Measurements from ENCODE around the gene SEMA5B. TPM values are rescaled to one million over a fixed set of nuclear protein-coding genes. Genes with fewer than 3 reads are reported as not detected.

The SEMA5B gene
- total RNA-seq, 1 donor from 2014 or later, result 1.1 TPM

DNA sequence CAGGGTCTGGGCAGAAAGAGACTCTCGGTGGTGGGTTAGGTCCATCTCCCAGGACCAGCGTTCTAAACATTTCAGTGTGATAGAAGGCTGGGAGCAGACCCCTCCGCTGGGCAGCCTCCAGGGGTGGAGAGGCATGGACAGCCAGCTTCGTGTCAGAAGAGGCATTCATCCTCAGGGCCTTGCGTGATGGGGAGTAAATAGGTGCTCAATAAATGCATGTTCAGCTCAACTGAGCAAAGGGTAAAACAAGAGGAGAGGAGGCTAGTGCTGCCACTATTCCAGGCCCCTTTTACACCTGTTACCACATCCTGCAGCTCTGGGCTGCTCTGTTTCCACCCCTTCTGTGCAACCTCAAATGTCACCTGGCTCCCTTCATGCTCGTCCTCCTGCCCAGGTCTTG lies 49.0 kb downstream of the SEMA5B start:
- no peak for DNase-seq (ENCODE audit: low spot score)
- Mint-ChIP-seq H3K27me3 (ENCODE audit: unreplicated experiment) (peaks cover 9% of the 10 kb centered on the region), H3K27ac (ENCODE audit: unreplicated experiment) (no peak overlapping the region), H3K4me3 (ENCODE audit: unreplicated experiment) (no peak overlapping the region), H3K4me1 (ENCODE audit: unreplicated experiment) (peaks cover 32% of the 10 kb centered on the region), H3K36me3 (ENCODE audit: low read depth, unreplicated experiment) (peaks cover 4% of the 10 kb centered on the region), H3K9me3 (ENCODE audit: unreplicated experiment) (no peaks in the 10 kb centered on the region)
- TF ChIP-seq, protein P1, sequence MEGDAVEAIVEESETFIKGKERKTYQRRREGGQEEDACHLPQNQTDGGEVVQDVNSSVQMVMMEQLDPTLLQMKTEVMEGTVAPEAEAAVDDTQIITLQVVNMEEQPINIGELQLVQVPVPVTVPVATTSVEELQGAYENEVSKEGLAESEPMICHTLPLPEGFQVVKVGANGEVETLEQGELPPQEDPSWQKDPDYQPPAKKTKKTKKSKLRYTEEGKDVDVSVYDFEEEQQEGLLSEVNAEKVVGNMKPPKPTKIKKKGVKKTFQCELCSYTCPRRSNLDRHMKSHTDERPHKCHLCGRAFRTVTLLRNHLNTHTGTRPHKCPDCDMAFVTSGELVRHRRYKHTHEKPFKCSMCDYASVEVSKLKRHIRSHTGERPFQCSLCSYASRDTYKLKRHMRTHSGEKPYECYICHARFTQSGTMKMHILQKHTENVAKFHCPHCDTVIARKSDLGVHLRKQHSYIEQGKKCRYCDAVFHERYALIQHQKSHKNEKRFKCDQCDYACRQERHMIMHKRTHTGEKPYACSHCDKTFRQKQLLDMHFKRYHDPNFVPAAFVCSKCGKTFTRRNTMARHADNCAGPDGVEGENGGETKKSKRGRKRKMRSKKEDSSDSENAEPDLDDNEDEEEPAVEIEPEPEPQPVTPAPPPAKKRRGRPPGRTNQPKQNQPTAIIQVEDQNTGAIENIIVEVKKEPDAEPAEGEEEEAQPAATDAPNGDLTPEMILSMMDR (IDR thresholded peaks at IDR 0.05; ENCODE audit: unreplicated experiment), result no peak

GRCh38 chr3:122977746-122978466 lies 49.7 kb downstream of the SEMA5B start:
- Mint-ChIP-seq H3K27ac (ENCODE audit: unreplicated experiment) (no peak overlapping the region), H3K9me3 (ENCODE audit: unreplicated experiment) (no peaks in the 10 kb centered on the region), H3K36me3 (ENCODE audit: low read depth, unreplicated experiment) (peaks cover 4% of the 10 kb centered on the region), H3K4me1 (ENCODE audit: unreplicated experiment) (peaks cover 29% of the 10 kb centered on the region), H3K4me3 (ENCODE audit: unreplicated experiment) (no peak overlapping the region), H3K27me3 (ENCODE audit: unreplicated experiment) (peaks cover 10% of the 10 kb centered on the region)
- no peak for DNase-seq (ENCODE audit: low spot score)
- TF ChIP-seq, protein P1 (IDR thresholded peaks at IDR 0.05; ENCODE audit: unreplicated experiment), result no peak

GRCh38 chr3:122975924-122976293 lies 51.7 kb downstream of the SEMA5B start:
- H3K27me3 Mint-ChIP-seq (ENCODE audit: unreplicated experiment), result peaks cover 6% of the 10 kb centered on the region
- no peaks in the 10 kb centered on the region for H3K9me3 Mint-ChIP-seq (ENCODE audit: unreplicated experiment)
- TF ChIP-seq, protein P1 (IDR thresholded peaks at IDR 0.05; ENCODE audit: unreplicated experiment), result no peak
- DNase-seq (ENCODE audit: low spot score), result no peak
- H3K36me3 Mint-ChIP-seq (ENCODE audit: low read depth, unreplicated experiment), result peaks cover 4% of the 10 kb centered on the region
- H3K4me1 Mint-ChIP-seq (ENCODE audit: unreplicated experiment), result peaks cover 14% of the 10 kb centered on the region
- peak overlapping the region; percentile 58 for H3K27ac Mint-ChIP-seq (ENCODE audit: unreplicated experiment)
- H3K4me3 Mint-ChIP-seq (ENCODE audit: unreplicated experiment), result no peak overlapping the region

DNA sequence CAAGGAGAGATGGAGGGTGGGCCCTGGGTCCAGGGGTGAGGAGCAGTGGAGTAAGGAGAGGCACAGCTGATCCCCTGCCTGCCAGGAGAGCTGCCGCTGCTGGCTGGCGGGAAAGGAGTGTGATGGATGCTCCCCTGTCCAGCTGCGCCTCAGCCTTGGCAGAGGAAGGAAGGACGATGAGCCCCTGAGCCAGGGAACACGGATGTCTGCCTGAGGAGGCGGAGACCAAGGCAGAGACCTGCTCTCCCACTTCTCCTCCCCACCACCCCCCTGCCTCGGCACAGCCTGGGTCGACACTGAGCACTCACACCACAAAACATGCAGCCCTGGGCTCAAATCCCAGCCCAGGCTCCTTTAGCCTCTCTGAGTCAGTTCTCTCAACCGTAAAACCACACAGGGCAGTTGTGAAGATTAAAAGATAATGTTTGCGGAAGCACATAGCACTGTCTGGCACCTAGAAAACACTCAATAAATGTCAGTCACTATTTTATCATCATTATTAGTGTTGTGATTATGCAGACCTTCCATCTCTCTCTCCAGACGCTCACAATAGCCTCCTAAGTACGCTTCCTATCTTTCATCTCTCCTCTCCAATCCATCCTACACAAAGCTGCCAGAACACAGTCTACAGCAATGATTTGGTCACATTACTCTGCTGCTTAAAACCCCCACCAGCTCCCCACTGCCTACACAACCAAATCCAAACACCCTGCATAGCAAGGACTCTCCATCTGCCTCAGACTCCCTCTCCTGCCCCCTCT lies 52.2 kb downstream of the SEMA5B start:
- no peak overlapping the region for H3K4me3 Mint-ChIP-seq (ENCODE audit: unreplicated experiment)
- peaks cover 6% of the 10 kb centered on the region for H3K27me3 Mint-ChIP-seq (ENCODE audit: unreplicated experiment)
- no peaks in the 10 kb centered on the region for H3K9me3 Mint-ChIP-seq (ENCODE audit: unreplicated experiment)
- H3K36me3 Mint-ChIP-seq (ENCODE audit: low read depth, unreplicated experiment), result peaks cover 4% of the 10 kb centered on the region
- DNase-seq (ENCODE audit: low spot score), result no peak
- H3K27ac Mint-ChIP-seq (ENCODE audit: unreplicated experiment), result peak overlapping the region; percentile 58
- H3K4me1 Mint-ChIP-seq (ENCODE audit: unreplicated experiment), result peaks cover 14% of the 10 kb centered on the region
- TF ChIP-seq, protein P1 (IDR thresholded peaks at IDR 0.05; ENCODE audit: unreplicated experiment), result no peak

GRCh38 chr3:122974764-122975162 lies 52.8 kb downstream of the SEMA5B start:
- H3K36me3 Mint-ChIP-seq (ENCODE audit: low read depth, unreplicated experiment), result peaks cover 4% of the 10 kb centered on the region
- peaks cover 6% of the 10 kb centered on the region for H3K27me3 Mint-ChIP-seq (ENCODE audit: unreplicated experiment)
- H3K4me3 Mint-ChIP-seq (ENCODE audit: unreplicated experiment), result no peak overlapping the region
- TF ChIP-seq, protein P1 (IDR thresholded peaks at IDR 0.05; ENCODE audit: unreplicated experiment), result no peak
- no peak for DNase-seq (ENCODE audit: low spot score)
- no peaks in the 10 kb centered on the region for H3K9me3 Mint-ChIP-seq (ENCODE audit: unreplicated experiment)
- peaks cover 14% of the 10 kb centered on the region for H3K4me1 Mint-ChIP-seq (ENCODE audit: unreplicated experiment)
- no peak overlapping the region for H3K27ac Mint-ChIP-seq (ENCODE audit: unreplicated experiment)
